GM18498 (cell line): ENCODE results near the gene ABCB9.
A peak's percentile ranks its signal among the peaks of the same experiment; 100 is the strongest.

Source experiments
- ATAC-seq: cut with Tn5 transposase; IDR thresholded peaks from one replicate; pipeline ENCODE4 v1.9.1; 2021; ENCODE audit warnings: mild to moderate bottlenecking, moderate library complexity; ENCODE audit not compliant: unreplicated experiment

The ABCB9 gene

DNA sequence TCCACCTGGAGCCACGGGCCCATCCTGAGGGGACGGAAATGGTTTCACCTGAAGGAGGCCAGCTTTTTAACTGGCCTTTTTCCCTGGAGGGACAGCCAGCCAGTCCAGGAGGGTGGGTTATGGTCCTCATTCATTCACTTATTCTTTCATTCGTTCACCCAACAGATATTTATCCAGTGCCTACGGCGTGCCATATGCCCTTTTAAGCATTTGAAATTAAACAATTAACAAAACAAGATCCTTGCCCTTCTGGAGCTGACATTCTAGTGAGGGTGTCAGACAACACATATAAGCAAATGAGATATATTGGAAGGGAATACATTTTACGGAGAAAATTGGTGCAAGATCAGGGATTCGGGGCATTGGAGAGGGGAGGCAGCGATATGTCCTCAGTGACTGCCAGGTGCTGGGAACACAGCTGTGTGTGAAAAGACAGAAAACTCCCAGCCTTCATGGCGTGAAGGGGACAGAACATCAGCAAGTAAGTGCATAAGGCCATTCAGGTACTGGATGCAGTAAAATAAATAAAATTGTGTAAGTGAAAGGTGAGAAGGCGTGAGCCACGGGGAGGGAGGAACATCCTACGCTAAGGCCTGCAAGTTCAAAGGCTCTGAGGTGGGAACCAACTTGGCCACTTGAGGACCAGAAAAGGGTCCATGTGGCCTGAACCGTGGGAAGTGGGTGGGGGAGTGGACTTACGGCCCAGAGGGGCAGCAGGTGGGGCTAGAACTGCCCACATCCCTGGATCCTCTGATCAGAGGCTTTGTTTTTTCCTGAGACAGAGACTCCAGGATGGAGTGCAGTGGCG is 684 bp upstream of the ABCB9 start:
- no peak for ATAC-seq

DNA sequence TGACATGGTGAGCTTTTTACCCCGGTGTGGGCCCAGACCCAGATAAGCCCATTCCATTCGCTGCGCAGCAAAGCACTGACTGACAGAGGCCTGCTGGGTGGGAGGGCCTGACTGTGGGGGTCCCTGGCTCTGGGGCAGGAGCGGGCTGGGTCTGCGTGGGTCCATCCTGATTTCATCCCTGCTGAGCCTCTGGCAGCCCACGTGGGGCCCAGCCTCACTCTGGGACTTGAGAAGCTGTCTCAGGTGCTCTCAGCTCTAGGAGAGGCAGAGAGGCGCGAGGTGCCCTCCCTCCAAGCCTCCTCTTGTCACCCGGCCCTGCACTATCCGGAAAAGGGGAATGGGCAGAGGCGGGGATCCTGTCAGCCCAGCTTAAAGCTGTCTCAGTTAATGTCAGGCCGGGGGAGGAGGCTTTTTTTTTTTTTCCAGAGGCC is 927 bp downstream of the ABCB9 start:
- no peak for ATAC-seq

DNA sequence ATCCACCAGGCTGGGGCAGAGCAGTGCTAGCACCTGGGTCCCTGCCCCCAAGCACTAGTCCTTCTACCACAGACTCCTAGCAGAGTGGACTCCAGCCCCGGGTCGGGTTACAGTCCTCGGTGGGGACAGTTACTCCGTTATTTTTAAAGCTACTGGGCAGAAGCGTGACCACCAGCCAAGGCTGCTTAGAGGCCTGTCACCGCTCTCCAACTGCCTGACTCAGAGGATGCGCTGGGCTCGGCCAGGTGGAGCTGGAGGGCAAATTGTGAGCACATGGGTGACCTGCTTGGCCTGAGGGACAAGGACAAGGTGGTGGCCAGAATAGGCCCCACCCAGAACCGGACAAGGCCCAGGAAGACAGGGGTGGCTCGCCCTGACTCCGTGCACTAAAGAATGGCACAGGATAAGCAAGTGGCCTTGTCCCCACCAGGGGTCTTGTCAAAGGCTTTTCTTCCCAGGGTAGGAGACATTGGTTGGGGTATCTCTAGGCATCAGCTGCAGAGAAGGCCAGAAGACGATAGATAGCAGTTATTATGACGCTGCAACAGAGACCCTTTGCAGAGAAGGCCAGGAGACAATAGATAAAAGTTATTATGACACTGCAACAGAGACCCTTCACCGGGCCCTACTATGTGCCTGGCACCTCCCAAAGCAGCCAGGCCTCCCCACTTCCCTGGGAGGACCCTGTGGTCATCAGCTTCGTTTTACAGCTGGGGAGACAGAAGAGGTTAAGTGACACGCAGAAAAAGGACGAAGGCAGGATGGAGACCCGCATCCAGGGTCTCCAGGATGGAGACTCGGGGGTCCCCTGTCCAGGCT is 1.6 kb downstream of the ABCB9 start:
- no peak for ATAC-seq

DNA sequence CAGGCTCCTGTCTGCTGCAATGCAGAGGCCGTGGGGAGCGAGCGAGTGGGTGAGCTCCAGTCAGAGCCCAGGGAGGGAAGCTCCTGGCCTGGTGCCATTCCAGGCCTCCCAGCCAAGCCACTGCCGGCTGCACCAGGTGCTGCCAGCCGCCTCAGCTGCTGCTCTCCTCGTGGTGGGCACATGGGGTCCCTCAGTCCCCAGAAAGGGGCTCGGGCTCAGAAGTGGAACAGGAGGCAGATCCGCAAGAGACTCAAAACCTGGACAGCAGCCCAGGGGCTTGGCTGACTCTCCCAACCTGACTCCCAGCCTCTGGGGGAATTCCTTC is 2.4 kb downstream of the ABCB9 start:
- ATAC-seq: no peak

DNA sequence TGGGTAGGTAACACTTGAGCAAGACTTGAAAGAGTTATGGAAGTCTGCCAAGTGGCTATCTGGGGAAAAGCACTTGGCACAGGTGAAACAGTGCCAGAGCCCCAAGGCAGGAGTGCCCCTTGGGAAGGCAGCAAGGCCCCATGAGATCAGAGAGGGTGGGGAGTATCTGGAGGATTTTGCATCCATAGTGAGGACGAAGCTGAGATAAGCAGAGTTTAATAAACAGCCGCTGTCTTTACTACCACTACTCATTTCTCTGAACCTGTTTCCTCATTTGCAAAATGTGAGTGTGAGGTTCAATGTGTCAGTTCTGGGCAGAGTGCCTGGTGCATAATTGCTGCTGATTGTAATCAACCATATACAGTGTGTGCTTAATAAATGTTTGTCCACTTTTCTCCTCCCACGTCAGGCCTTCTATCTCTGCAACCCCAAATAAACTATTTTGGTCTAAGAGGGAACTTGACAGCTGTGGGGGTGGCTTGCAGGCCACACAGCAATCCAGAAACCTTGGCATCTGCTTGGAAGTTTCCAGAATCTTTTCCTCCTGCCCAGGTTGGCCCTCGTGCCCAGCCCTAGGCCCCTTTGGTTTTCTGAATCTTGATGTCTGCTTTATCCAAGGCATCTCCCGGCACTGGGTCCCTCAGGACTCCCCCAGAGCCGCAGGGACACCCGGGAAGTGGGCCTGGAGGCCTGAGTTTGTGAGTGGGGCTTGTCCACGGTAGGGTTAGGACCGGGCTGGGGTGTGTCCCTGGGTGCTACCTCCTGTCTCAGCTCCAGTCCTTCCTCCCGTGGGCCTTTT is 4.5 kb downstream of the ABCB9 start:
- no peak for ATAC-seq

DNA sequence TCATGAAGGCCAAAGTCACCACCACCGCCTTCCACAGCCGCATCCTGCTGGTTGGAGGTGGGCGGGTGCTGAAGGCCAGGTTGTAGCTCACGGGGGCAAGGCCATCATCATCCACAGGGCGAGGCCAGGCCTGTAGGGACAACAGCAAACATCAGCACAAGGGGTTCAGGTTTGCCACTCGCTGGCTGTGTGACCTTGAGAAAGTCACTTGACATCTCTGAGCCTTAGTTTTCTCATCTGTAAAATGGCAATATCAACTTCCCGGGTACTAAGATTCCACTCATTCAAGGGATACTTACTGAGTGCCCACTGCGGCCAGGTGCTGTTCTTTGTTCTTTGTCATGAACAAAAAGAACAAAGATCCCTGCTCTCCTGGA is 6.1 kb downstream of the ABCB9 start:
- no peak for ATAC-seq

DNA sequence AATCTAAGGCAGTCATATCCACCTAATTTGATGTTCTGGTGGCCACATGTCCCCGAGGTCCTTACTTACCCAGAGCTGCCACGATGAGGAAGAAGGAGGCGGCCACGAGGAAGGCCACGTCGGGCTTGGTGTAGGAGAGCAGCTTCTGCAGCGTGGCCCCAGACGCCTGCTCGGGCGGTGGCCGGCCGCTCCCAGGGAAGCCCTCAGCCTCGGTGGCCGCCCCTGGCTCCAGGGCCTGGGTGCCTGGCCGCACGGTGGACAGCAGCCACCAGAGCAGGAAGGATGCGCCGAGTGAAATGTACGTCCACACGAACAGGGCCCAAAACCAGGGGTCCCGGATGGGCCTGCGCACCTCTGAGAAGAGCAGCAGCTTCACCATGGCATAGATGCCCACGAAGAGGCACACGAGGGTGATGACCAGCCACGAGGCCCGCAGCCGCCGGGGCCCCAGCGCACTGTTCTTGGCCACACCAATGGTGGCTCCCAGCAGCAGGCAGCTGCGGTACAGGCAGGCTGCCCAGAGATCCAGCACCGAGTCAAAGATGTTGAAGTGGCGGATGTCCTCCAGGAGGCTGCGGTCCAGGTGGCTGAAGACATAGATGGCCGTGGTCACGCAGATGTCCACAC is 6.6 kb downstream of the ABCB9 start:
- ATAC-seq: no peak

DNA sequence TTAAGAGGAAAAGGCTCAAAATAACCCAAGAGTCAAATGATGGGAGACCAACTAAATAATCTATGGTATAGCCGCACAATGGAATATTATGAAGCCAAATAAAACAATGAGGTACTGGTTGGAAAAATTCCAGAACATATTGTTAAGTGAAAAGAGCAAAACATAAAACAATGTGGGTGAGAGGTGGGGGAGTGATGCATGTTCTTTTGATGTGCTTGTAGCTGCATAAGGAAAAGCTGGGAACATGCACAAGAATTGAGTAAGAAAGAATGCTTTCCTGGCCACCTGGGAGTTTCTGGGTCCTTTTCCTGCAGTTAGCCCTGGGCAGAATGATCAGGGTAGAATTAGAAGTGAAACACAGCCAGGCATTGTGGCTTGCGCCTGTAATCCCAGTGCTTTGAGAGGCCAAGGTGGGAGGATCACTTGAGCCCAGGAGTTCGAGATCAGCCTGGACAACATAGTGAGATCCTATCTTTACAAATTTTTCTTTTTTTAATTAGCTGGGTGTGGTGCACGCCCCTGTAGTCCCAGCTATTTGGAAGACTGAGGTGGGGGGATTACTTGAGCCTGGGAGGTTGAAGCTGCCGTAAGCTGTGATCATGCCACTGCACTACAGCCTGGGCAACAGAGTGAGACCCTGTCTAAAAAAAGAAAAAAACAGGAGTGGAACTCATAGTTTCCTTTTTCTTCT is 7.9 kb downstream of the ABCB9 start:
- ATAC-seq: no peak

DNA sequence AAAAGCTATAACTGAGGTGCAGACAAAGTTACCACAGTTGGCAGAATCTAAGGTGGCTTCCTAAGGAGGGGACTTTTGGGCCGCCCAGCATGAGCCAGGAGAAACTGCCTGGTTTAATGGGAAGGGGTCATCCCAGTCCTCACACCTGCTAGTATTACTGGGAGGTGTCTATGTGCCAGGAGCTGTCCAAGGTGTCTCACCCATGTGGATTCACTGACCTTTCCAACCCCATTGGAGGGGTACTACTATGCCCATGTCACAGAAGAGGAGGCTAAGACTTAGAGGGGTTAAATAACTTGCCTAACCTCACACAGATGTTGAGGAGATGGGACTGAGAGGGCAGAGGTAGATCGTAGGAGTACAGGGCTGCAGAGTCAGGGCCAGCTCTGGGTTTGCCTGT is 10.2 kb downstream of the ABCB9 start:
- ATAC-seq: no peak

DNA sequence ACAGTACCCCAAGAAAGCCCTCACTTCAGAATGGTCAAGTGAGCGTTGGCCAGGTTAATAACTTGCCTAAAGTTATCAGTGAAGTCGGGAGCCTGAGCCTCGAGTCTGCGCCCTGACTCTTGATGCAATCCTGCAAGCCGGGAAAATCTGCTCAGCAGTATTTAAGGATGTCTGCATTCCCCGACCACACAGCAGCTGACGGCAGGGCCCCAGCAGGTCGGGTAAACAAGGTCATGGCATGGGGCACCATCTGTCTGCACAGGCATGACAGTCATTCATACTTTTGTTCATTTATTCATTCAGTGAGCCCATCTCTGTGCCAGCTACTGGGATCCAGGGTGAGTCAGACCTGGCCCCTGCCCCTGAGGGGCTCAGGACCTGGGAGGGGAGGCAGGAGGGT is 11.1 kb downstream of the ABCB9 start:
- ATAC-seq: no peak

DNA sequence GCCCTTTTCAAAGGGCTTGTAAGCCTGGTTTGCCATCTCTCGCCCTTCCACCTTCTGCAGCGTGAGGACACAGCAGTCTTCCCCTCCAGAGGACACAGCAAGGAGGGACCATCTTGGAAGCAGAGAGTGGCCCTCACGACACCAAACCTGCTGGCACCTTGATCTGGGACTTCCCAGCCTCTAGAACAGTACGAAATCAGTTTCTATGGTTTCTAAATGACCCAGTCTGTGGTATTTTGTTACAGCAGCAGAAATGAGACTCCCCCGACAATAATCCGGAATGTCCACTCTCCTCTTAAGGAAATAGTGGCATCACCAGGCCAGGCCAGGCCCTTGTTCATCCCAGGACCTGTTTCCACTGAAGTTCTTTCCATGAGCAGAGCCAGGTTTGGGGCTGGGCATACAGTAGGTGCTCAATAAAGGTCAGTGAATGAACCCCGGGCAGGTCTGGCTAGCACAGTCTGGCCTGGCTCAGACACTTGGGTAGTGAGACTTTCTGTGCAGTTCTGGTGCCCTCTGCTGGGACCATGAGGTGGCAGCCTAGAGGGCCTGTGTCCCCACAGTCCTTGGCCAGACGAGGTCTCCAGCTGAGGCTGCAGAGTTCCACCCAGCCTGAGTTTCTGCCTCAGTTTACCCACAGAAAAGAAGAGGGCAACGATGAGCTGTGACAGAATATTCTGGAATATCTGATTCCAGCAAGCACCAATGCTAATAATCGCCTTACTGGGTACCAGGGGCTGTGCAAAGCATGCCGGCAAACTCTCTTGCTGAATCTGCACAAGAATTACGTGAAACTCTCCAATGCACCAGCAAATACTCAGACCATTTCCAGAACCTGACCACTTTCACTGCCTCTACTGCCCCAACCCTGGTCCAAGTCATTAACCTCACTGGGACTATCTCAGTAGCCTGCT is 14.0 kb downstream of the ABCB9 start:
- ATAC-seq: peak; percentile 85

DNA sequence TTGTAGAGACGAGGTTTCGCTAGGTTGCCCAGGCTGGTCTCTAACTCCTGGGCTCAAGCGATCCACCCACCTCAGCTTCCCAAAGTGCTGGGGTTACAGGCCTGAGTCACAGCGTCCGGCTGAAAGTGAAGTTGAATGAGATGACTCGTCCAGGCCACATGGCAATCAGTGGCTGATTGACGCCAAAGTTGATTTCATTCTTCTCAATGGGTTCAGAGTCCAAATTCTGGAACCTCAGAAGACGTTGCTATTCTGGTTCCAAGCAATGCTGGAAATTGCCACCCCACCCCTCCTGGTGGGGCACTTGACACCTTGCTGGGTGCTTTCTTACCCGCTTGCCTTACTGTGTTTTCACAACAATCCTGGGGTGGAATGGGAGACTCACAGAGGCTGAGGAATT is 14.9 kb downstream of the ABCB9 start:
- no peak for ATAC-seq

DNA sequence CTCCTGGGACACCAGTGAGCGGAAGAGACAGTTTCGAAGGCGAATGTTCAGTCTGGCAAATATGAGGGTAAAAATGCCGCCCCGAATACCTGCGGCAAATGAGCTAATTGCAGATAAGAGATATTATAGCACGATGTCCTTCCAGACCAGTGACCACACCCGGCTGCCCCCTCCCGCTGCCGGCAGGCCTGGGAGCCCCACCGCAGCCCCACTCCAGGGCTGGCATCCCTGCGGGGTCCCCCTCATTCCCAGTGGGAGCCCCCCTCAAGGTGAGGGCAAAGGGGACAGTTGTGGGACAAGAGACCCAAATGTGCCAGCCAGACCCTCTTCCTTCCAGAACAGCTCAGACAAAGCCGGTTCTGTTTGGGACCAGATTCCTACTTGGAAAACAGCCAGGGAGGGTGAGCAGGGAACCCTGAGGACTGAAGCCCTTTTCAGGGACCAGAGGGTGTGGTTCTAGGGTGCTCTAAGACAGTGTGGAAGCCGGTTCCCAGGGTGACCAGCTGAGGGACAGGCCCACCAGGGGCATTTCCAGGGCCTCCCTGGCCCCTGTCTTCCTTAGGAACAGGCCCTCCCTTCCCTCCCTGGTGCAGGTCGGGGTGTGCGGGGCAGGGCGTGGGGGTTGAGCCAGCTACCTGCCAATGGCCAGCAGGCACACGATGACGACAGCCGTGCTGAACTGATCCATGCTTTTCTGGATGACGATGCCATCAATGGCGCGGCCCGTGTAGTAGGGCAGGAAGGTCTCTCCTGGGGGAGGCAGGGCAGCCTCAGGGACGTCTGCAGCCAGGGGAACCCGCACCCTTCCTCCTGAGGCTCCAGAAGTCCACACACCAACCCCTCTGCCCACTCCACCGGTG is 16.2 kb downstream of the ABCB9 start:
- ATAC-seq: no peak

DNA sequence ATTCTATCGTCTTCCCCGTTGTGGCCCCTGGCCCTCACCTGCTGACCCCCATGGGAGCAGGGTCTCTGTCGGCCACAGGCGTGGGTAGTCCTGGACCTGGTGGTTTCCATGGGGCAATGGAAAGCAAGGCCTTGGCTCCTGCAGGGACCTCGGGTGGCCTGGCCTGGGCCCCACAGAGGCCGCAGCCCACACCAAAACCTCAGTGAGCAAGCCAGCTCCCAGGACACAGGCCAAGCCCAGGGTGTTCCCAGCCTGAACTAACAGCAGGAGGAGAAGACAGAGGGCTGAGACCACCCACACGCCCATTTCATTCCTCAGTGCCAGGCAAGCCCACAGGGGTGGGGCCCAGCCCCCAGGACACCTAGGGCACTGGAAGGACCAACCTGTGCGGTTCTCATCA is 16.9 kb downstream of the ABCB9 start:
- no peak for ATAC-seq

DNA sequence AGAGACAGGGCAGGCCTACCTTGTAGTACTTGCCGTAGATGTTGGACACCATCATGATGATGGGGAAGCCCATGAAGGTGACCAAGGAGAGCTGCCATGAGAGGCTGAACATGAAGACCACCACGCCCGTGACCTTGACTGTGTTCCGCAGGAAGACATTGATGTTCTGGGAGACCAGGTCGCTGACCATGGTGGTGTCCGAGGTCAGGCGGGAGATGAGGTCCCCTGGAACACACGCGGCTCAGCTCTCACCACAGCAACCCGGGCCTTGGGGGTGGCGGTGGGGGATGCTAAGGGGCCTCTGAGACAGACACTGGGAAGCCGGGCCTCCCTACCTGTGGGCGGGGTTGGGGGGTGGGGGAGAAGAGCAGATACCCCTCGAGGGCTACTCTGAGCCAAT is 17.7 kb downstream of the ABCB9 start:
- no peak for ATAC-seq

DNA sequence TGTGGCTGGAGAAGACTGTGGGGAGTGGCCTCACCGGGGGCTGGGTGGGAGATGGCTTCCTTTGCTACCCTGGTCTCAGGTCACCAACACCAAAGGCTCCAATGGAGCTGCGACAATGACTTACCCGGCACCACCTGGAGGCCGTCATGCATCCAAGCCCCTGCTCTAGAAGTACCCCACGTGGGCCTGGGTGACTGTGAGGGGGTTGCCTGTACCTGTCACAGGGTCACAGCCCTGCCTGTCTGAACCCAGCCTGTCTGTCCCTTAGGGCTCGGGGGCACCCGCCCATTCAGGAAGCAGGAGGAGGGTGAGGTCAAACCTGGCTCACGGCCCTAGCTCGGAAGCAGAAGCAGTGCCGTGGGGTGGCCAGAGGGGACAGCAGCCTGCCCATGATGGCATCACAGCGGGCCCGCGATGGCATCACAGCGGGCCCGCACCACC is 18.9 kb downstream of the ABCB9 start:
- no peak for ATAC-seq

DNA sequence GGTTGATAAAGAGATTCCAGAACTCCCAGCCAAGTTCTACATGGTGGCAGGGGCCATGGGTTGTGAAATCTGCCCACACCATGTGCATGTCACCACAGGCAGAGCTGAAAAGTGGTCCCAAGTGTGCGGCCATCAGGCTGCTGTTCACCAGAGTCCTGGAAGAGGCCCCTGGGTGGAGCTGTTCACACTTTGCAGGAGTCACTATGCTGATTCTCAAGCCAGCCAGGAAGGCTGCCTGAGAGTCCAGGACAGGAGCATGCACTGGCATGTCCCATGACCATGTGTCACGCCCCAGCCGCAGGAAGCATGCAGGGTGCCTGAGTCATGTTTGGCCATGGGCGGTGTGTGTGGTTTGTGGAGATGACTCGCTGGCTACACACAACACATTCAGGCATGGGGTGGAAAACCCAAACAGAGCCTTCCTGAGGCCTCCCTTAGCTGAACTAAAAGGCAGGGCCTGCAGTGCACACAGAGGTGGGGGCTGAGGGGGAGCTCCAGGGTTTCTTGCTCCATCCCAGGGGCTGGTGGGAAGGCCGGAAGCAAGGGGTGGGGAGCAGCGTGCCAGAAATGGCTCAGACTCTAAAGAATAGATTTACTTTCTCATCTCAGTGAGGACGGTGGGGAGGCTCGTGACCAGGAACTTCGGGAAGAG is 19.4 kb downstream of the ABCB9 start:
- peak; percentile 76 for ATAC-seq
